HCT116 (cell line): ENCODE measurements around the gene MARCHF6. TPM values are rescaled to one million over a fixed set of nuclear protein-coding genes. Genes with fewer than 3 reads are reported as not detected.

Experiments used
- ATAC-seq: fragments of 200-7000 bp; cut with Tn5 transposase; 2 replicates; pipeline ENCODE4 v1.9.1; 2020; ENCODE audit warnings: mild to moderate bottlenecking, moderate library complexity
- BruUV-seq: library from RNA; stranded (reverse); fragments of 400-500 nt; replicated peaks from 2 replicates; lab custom pipeline; 2021; lab: Mats Ljungman, UMichigan
- CTCF ChIA-PET: fragments of 300-600 bp; sonication (Branson Sonifier 250); formaldehyde crosslinking; loops from one replicate; lab custom pipeline; 2021; ENCODE audit warnings: antibody characterized with exemption; lab: Charles Lee
- POLR2A ChIA-PET: fragments of 300-600, 350-600 bp; sonication (Branson Sonifier 250); formaldehyde crosslinking; loops from one replicate; lab custom pipeline; 2021; ENCODE audit warnings: antibody characterized with exemption; lab: Charles Lee
- RAD21 ChIA-PET, 2 experiments: fragments of 300-600 bp; sonication (Branson Sonifier 250); formaldehyde crosslinking; loops; one replicate each; lab custom pipeline; 2023; ENCODE audit warnings: low total read pairs in 2 of 2; ENCODE audit not compliant: uncharacterized antibody in 2 of 2, unreplicated experiment in 2 of 2, low non-redundant PET in 1 of 2; lab: Charles Lee
- DNase-seq: peaks from one replicate; pipeline ENCODE4 v3.0.0-alpha.2; 2010; ENCODE audit warnings: low read depth, low spot score
- H2AFZ ChIP-seq: fragments of 200-600 bp; shearing (Covaris generic), sonication (generic); 2 replicates; pipeline ENCODE4 v1.6.1; 2017; ENCODE audit warnings: low read depth, mixed run types, mixed read lengths, antibody characterized with exemption, low read length; ENCODE audit not compliant: poor library complexity, severe bottlenecking
- H3K27ac ChIP-seq: 2 replicates; pipeline ENCODE4 v1.5.1; 2012; ENCODE audit warnings: low read depth, low read length
- H3K27me3 ChIP-seq: fragments of 200-600 bp; sonication (generic); 2 replicates; pipeline ENCODE4 v1.6.1; 2016; ENCODE audit warnings: mixed run types, low read length, mixed read lengths; ENCODE audit not compliant: insufficient read depth
- H3K36me3 ChIP-seq, 2 experiments: fragments of 200-500 bp in 1 of 2; fragments of 200-600 bp in 1 of 2; sonication (Bioruptor generic) in 1 of 2; sonication (generic) in 1 of 2; 2 replicates each; pipeline versions ENCODE4 v1.5.1 to v1.6.1; 2014 to 2016; ENCODE audit warnings: low read length in 2 of 2, inconsistent platforms in 1 of 2, mixed read lengths in 1 of 2, mixed run types in 1 of 2; ENCODE audit not compliant: insufficient read depth in 2 of 2, control insufficient read depth in 1 of 2
- H3K4me1 ChIP-seq, 2 experiments: fragments of 200-600 bp in 1 of 2; sonication (generic) in 1 of 2; 2 replicates each; pipeline versions ENCODE4 v1.5.1 to v1.6.1; 2012 to 2017; ENCODE audit warnings: low read length in 2 of 2, inconsistent platforms in 1 of 2, mild to moderate bottlenecking in 1 of 2, mixed read lengths in 1 of 2, mixed run types in 1 of 2, moderate library complexity in 1 of 2; ENCODE audit not compliant: insufficient read depth in 2 of 2, control insufficient read depth in 1 of 2
- H3K4me2 ChIP-seq: fragments of 200-600 bp; sonication (generic); 2 replicates; pipeline ENCODE4 v1.6.1; 2017; ENCODE audit warnings: mixed run types, low read length, mixed read lengths
- H3K4me3 ChIP-seq, 2 experiments: fragments of 200-600 bp in 1 of 2; sonication (generic) in 1 of 2; replicated peaks in 1 of 2; 2 replicates each; pipeline ENCODE4 v1.5.1; 2011 to 2016; ENCODE audit warnings: low read length in 2 of 2, control low read depth in 1 of 2, low read depth in 1 of 2, mild to moderate bottlenecking in 1 of 2, mixed read lengths in 1 of 2, mixed run types in 1 of 2
- H3K79me2 ChIP-seq: fragments of 200-600 bp; sonication (generic); 2 replicates; pipeline ENCODE4 v1.6.1; 2017; ENCODE audit warnings: mild to moderate bottlenecking, mixed run types, low read length, moderate library complexity, mixed read lengths; ENCODE audit not compliant: insufficient read depth
- H3K9ac ChIP-seq: fragments of 200-600 bp; sonication (generic); 2 replicates; pipeline ENCODE4 v1.6.1; 2016; ENCODE audit warnings: low read length, mixed read lengths
- H3K9me2 ChIP-seq: fragments of 200-600 bp; sonication (generic), shearing (Covaris generic); 2 replicates; pipeline ENCODE4 v1.6.1; 2017; ENCODE audit warnings: mixed run types, mild to moderate bottlenecking, moderate library complexity; ENCODE audit not compliant: insufficient read depth
- H3K9me3 ChIP-seq, 2 experiments: fragments of 200-500 bp in 1 of 2; fragments of 200-600 bp in 1 of 2; sonication (Bioruptor generic) in 1 of 2; sonication (generic) in 1 of 2; 2 replicates each; pipeline ENCODE4 v1.6.1; 2014 to 2017; ENCODE audit warnings: low read length in 2 of 2, mixed read lengths in 2 of 2, inconsistent platforms in 1 of 2, low read depth in 1 of 2, mild to moderate bottlenecking in 1 of 2, mixed run types in 1 of 2, moderate library complexity in 1 of 2; ENCODE audit not compliant: control insufficient read depth in 1 of 2, insufficient read depth in 1 of 2
- H4K20me1 ChIP-seq: fragments of 200-600 bp; sonication (generic), shearing (Covaris generic); 2 replicates; pipeline ENCODE4 v1.6.1; 2017; ENCODE audit warnings: mixed run types, mild to moderate bottlenecking, moderate library complexity; ENCODE audit not compliant: insufficient read depth
- CEBPB ChIP-seq: IDR thresholded peaks from 2 replicates; pipeline ENCODE4 v1.6.1; 2012; ENCODE audit warnings: low read depth
- FOSL1 ChIP-seq: IDR thresholded peaks from 2 replicates; pipeline ENCODE4 v1.6.1; 2012; ENCODE audit warnings: low read depth
- MAX ChIP-seq: IDR thresholded peaks from 2 replicates; pipeline ENCODE4 v1.6.1; 2012
- POLR2A ChIP-seq: IDR thresholded peaks from 2 replicates; pipeline ENCODE4 v1.7.0; 2011; ENCODE audit warnings: borderline replicate concordance; ENCODE audit not compliant: insufficient read depth, insufficient read length; ENCODE audit errors: extremely low read depth
- SP1 ChIP-seq: IDR thresholded peaks from 2 replicates; pipeline ENCODE4 v1.6.1; 2012; ENCODE audit warnings: low read depth
- TCF7L2 ChIP-seq: IDR thresholded peaks from 2 replicates; pipeline ENCODE4 v1.7.0; 2011; ENCODE audit warnings: borderline replicate concordance, inconsistent platforms; ENCODE audit not compliant: insufficient read depth, insufficient read length; ENCODE audit errors: extremely low read depth
- ZBTB33 ChIP-seq: IDR thresholded peaks from 2 replicates; pipeline ENCODE4 v1.6.1; 2011; ENCODE audit warnings: mild to moderate bottlenecking, low read length, moderate library complexity; ENCODE audit not compliant: insufficient replicate concordance; ENCODE audit errors: extremely low read depth
- intact Hi-C: fragments of 100-400 bp; cut with micrococcal nuclease; formaldehyde crosslinking; loops from 2 replicates; pipeline ENCODE4 v1.10.0; 2022
- total RNA-seq: library from RNA; stranded (reverse); gene quantifications from one replicate; pipeline ENCODE4 v1.2.1, GENCODE V29; 2021; ENCODE audit not compliant: unreplicated experiment

The MARCHF6 gene
- total RNA-seq, 1 experiment from 2014 or later: 144 TPM

DNA sequence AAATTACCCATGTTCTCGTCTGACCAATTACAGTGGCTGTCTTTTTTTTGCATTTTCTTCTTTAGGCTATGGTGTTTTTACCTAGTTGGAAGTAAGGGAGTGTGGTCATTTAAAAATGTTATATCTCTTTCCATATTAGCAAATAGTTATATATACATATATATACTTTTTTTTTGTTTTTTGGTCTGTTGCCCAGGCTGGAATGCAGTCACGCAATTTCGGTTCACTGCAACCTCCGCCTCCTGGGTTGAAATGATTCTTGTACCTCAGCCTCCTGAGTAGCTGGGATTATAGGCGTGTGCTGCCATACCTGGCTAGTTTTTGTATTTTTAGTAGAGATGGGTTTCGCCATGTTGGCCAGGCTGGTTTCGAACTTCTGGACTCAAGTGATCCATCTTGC, 12.3 kb downstream of the MARCHF6 start:
- Histone ChIP-seq H3K4me3 (no peak overlapping the region), H3K36me3 (no peaks in the 10 kb centered on the region), H3K79me2 (peaks cover 100% of the 10 kb centered on the region), H3K9ac (no peak overlapping the region), H4K20me1 (peaks cover 29% of the 10 kb centered on the region), H3K27me3 (no peaks in the 10 kb centered on the region), H3K4me2 (no peak overlapping the region), H3K27ac (no peak overlapping the region), H3K9me3 (no peaks in the 10 kb centered on the region), H2AFZ (no peak overlapping the region), H3K4me1 (peaks cover 8 to 25% of the 10 kb centered on the region in 2 experiments), H3K9me2 (no peaks in the 10 kb centered on the region)
- ATAC-seq: no peak
- CTCF ChIA-PET: interaction anchor here (1.0 to 2.2 kb wide), 3 partner anchors 12 to 82 kb away, joined by 3 to 41 read pairs (median 4); no protein-coding TSS in a partner anchor
- POLR2A ChIA-PET: no interaction called here
- RAD21 ChIA-PET: no interaction called here
- intact Hi-C loops: no loop called here
- TF ChIP-seq CEBPB (no peak), POLR2A (no peak), FOSL1 (no peak), MAX (no peak), SP1 (no peak), ZBTB33 (no peak), TCF7L2 (no peak)
- BruUV-seq: no TSS peak
- DNase-seq: no peak
